ENCODE measurements around the gene TRANK1. TPM values are rescaled to one million over a fixed set of nuclear protein-coding genes. Genes with fewer than 3 reads are reported as not detected.

The TRANK1 gene
- total RNA-seq, 4 donors from 2014 or later: 2.1 to 4.6 (median 2.4) TPM

- Histone ChIP-seq H3K36me3 (no peaks in the 10 kb centered on the region), H3K27ac (no peak overlapping the region), H3K4me1 (no peaks in the 10 kb centered on the region), H3K4me3 (no peak overlapping the region), H3K9me3 (no peaks in the 10 kb centered on the region), H3K27me3 (no peaks in the 10 kb centered on the region)
- intact Hi-C loops (cut with DNase I; ENCODE audit: low total_unique reads) (no loop called here), in situ Hi-C loops (cut with MboI; ENCODE audit: low sequenced_read_pairs in 4 of 4) (no loop called here)
- DNase-seq (no peak), ATAC-seq (no peak)
- no peak for TF ChIP-seq POLR2A (IDR thresholded peaks at IDR 0.05)
- no peak for TF ChIP-seq CTCF (IDR thresholded peaks at IDR 0.05 in 4 of 5, conservative IDR thresholded peaks at IDR 0.05 in 1 of 5)
Measured at GRCh38 chr3:36815375-36815774, 129.5 kb downstream of the TRANK1 start.

GRCh38 chr3:36814776-36815175, 130.1 kb downstream of the TRANK1 start:
- DNase-seq (no peak), ATAC-seq (no peak)
- Histone ChIP-seq H3K27ac (no peak overlapping the region), H3K4me3 (no peak overlapping the region), H3K27me3 (no peaks in the 10 kb centered on the region), H3K36me3 (no peaks in the 10 kb centered on the region), H3K9me3 (no peaks in the 10 kb centered on the region), H3K4me1 (no peaks in the 10 kb centered on the region)
- in situ Hi-C loops (cut with MboI; ENCODE audit: low sequenced_read_pairs in 4 of 4): no loop called here
- intact Hi-C loops (cut with DNase I; ENCODE audit: low total_unique reads): no loop called here
- no peak for TF ChIP-seq CTCF (IDR thresholded peaks at IDR 0.05 in 4 of 5, conservative IDR thresholded peaks at IDR 0.05 in 1 of 5)

DNA sequence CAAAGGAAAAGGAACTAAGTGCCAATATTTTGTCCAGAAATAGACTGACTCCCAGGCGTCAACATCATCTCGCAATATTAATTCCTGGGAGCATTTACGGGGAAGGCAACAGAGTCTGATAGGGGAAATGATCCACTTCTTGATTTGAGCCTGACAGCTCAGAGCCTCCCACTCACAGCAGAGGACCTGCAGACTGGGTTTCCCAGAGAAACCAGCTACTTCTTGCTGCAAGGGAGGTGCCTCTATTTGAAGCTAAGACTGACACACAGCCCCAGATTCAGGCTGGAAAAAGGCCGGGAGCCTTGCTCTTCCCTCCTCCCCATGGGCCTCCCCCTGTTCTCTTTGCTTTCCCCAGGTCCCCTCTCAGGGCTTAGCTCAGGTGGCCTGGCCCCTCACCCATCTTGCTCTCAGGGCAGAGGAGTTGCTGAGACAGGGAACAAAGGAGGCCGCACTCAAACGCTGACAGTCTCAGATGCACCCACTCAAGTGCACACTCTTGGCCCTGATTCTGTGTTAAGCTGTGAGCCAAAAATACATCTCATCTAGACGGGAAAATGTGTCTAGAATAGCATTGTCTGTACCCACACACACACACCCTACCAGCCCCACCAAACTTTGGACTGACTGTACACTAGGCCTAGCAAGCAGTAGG, 130.7 kb downstream of the TRANK1 start:
- in situ Hi-C loops (cut with MboI; ENCODE audit: low sequenced_read_pairs in 4 of 4): no loop called here
- Histone ChIP-seq H3K4me1 (no peaks in the 10 kb centered on the region), H3K27me3 (no peaks in the 10 kb centered on the region), H3K27ac (no peak overlapping the region), H3K9me3 (no peaks in the 10 kb centered on the region), H3K4me3 (no peak overlapping the region), H3K36me3 (no peaks in the 10 kb centered on the region)
- TF ChIP-seq CTCF (IDR thresholded peaks at IDR 0.05 in 4 of 5, conservative IDR thresholded peaks at IDR 0.05 in 1 of 5) (no peak), POLR2A (IDR thresholded peaks at IDR 0.05) (no peak)
- DNase-seq (no peak), ATAC-seq (no peak)
- intact Hi-C loops (cut with DNase I; ENCODE audit: low total_unique reads): no loop called here

- Histone ChIP-seq H3K27ac (no peak overlapping the region), H3K4me3 (no peak overlapping the region), H3K4me1 (no peaks in the 10 kb centered on the region), H3K27me3 (no peaks in the 10 kb centered on the region), H3K36me3 (no peaks in the 10 kb centered on the region), H3K9me3 (no peaks in the 10 kb centered on the region)
- intact Hi-C loops (cut with DNase I; ENCODE audit: low total_unique reads): no loop called here
- no peak for DNase-seq
- ATAC-seq: no peak
- TF ChIP-seq CTCF (IDR thresholded peaks at IDR 0.05 in 4 of 5, conservative IDR thresholded peaks at IDR 0.05 in 1 of 5) (no peak), POLR2A (IDR thresholded peaks at IDR 0.05) (no peak)
- in situ Hi-C loops (cut with MboI; ENCODE audit: low sequenced_read_pairs in 4 of 4): no loop called here
Measured at GRCh38 chr3:36813305-36813704, 131.5 kb downstream of the TRANK1 start.

DNA sequence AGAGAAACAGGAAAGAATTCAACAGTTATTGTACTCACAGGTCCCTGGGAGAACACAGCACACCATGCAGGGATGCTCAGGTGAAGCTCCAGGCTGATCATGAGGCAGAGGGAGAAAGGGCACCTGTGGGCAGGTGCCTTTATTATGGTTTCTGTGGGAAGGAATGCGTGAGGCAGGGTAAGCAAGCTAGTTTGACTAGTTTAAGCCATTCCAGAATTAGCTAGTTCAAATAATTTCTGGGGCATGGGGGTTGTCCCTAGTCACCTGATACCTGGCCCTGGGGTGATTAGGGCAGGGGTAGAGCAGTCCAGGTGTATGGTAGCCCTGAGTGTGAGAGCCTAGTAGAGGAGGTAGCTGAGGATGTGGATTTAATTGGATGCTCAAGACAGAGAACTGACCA, 132.6 kb downstream of the TRANK1 start:
- no peak for TF ChIP-seq POLR2A (IDR thresholded peaks at IDR 0.05)
- TF ChIP-seq CTCF (IDR thresholded peaks at IDR 0.05 in 4 of 5, conservative IDR thresholded peaks at IDR 0.05 in 1 of 5): no peak

More for the DNA sequence above, 132.6 kb downstream of the TRANK1 start:
- intact Hi-C loops (cut with DNase I; ENCODE audit: low total_unique reads) (no loop called here), in situ Hi-C loops (cut with MboI; ENCODE audit: low sequenced_read_pairs in 4 of 4) (no loop called here)
- Histone ChIP-seq H3K36me3 (no peaks in the 10 kb centered on the region), H3K27ac (no peak overlapping the region), H3K9me3 (no peaks in the 10 kb centered on the region), H3K4me1 (no peaks in the 10 kb centered on the region), H3K4me3 (no peak overlapping the region), H3K27me3 (no peaks in the 10 kb centered on the region)
- no peak for ATAC-seq
- no peak for DNase-seq
